ENCODE measurements around the gene MEX3A.
A peak's percentile ranks its signal among the peaks of the same experiment; 100 is the strongest.
"Not testable (repeated sequence)": the region's sequence is repeated elsewhere in the genome, so short reads cannot be mapped to it uniquely, and the experiment has no call there.

The MEX3A gene, protein sequence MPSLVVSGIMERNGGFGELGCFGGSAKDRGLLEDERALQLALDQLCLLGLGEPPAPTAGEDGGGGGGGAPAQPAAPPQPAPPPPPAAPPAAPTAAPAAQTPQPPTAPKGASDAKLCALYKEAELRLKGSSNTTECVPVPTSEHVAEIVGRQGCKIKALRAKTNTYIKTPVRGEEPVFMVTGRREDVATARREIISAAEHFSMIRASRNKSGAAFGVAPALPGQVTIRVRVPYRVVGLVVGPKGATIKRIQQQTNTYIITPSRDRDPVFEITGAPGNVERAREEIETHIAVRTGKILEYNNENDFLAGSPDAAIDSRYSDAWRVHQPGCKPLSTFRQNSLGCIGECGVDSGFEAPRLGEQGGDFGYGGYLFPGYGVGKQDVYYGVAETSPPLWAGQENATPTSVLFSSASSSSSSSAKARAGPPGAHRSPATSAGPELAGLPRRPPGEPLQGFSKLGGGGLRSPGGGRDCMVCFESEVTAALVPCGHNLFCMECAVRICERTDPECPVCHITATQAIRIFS

DNA sequence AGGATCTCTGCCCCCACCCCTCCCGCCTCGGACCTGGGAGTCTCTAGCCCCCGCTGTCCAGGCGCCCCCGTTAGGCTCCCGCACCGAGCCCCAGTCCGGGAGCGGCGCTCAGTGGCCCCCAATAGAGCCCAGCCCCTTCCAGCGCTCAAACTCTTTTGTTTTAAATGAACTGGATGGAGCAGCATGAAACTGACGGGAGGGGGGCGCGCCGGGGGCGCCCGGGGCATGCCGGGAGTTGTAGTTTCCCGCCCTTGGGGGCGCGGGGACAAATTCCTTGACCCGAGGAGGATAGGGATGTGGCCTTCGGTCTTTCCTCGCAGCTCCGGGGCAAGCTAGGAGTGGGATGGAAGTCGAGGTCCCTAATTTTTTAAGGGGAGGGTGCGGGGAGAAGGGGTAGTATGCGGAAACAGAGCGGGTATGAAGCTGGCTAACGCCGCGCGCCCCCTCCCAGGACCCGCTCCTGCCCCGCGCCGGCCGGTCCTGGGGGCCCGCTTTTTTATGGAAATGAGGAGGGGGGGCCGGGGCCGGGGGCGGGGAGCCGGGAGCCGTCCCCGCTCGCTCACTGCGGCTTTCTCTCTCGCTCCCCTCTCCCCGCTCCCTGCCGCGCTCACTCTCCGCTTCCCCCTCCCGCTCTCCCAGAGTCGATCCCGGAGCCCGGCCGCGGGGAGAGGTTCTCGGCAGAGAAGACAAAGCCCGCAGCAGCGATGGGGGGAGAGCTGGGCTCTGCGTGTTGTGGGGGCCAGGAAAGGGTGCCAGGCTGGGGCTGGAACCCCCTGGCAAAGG lies at the start of gene MEX3A:
MEX3A (minus strand) TSS at position 157 of the 783 bp plus-strand sequence. CDS start 467 bp downstream, outside the sequence.
- peak; percentile 44 for DNase-seq

DNA sequence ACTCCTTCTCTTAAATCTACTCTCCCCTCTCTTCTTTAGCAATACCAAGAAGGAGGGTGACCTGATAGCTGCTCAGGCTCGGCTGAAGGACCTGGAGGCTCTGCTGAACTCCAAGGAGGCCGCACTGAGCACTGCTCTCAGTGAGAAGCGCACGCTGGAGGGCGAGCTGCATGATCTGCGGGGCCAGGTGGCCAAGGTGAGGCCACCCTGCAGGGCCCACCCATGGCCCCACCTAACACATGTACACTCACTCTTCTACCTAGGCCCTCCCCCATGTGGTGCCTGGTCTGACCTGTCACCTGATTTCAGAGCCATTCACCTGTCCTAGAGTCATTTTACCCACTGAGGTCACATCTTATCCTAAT lies 48.3 kb upstream of the MEX3A start:
- DNase-seq: no peak

DNA sequence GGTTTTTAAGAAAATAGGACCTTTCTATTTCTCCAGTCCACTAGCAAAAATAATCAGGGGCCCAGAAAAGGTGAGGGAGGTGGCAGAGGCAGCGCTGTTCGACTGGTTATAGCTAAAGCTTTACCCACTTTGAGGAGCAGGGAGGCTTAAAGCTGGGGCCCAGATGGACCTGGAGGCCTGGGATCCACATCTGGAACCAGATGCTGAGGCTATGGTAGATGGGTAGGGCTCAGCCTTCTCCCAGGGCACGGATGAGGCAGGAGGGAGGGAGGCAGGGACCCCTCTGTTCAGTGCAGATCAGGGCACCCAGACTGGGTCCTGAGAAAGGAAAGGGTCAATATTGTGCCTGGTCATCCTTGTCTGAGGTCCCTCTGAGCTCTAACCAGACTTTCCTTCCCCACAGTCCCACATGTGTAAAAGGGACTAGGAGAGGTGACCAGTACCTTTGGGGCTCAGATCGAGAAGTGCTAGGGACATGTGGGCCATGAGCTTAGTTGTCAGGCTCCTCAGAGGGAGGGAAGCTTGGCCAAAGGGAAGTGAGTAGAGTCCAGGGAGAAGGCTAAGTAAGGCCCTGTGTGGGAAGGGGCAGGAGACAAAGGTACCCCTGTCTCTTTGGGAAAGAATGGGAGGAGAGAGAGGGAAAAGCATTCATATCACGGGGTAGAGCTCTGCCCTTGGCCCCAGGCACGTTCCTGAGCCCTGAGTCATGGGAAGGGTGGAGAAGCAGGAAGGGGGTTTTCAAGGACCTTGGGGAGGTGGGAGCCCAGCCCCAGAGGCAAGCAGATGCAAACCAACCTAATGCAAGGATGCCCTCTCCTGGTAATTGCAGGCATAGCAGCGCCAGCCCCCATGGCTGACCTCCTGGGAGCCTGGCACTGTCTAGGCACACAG lies 47.7 kb upstream of the MEX3A start:
- DNase-seq: peak; percentile 92

- no peak for DNase-seq
Measured at GRCh38 chr1:156128654-156129597, 46.7 kb upstream of the MEX3A start.

DNA sequence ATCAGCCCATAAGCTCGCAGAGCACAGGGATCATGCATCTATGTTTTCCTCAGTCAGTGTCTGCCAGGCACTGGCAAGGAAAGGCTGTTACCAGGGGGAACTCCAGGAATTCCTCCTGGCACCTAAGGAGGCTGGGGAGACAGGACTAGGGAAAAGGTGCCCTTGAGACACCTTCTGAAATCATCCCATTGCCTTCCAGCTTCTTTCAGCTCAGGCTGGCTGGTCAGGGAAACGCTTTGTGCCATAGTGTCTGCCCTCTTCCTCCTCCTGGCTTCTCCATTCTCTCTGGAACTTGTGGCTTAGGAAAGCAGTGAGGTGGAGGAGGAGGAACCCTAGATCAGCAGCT lies 46.0 kb upstream of the MEX3A start:
- DNase-seq: no peak

GRCh38 chr1:156126630-156127534 lies 44.6 kb upstream of the MEX3A start:
- DNase-seq: peak; percentile 79

- DNase-seq: peak; percentile 92
Measured at GRCh38 chr1:156126043-156126629, 43.9 kb upstream of the MEX3A start.

- not testable (repeated sequence) for DNase-seq
Measured at GRCh38 chr1:156125544-156125943, 43.3 kb upstream of the MEX3A start.

GRCh38 chr1:156124557-156125483 lies 42.6 kb upstream of the MEX3A start:
- no peak for DNase-seq

- peak; percentile 83 for DNase-seq
Measured at GRCh38 chr1:156123356-156124196, 41.3 kb upstream of the MEX3A start.

- DNase-seq: peak; percentile 36
Measured at GRCh38 chr1:156122519-156123355, 40.5 kb upstream of the MEX3A start.

- DNase-seq: no peak
Measured at GRCh38 chr1:156122086-156122485, 39.8 kb upstream of the MEX3A start.

GRCh38 chr1:156121457-156121856 lies 39.2 kb upstream of the MEX3A start:
- no peak for DNase-seq

- DNase-seq: not testable (repeated sequence)
Measured at GRCh38 chr1:156121005-156121404, 38.7 kb upstream of the MEX3A start.

GRCh38 chr1:156120318-156120717 lies 38.1 kb upstream of the MEX3A start:
- no peak for DNase-seq

- DNase-seq: peak; percentile 34
Measured at GRCh38 chr1:156119503-156120209, 37.4 kb upstream of the MEX3A start.
